ENCODE measurements around the gene LRFN5. TPM values are rescaled to one million over a fixed set of nuclear protein-coding genes. Genes with fewer than 3 reads are reported as not detected.

The LRFN5 gene
- total RNA-seq, 1 experiment from 2014 or later = 15.8 TPM

- TF ChIP-seq ERG (CRISPR knock-in tag; IDR thresholded peaks at IDR 0.05) (no peak), JUN (CRISPR knock-in tag; IDR thresholded peaks at IDR 0.05) (no peak), ZMAT4 (CRISPR knock-in tag; IDR thresholded peaks at IDR 0.05) (no peak), SMAD3 (CRISPR knock-in tag; IDR thresholded peaks at IDR 0.05; ENCODE audit: borderline replicate concordance) (no peak)
Measured at GRCh38 chr14:41891624-41892023, 284.9 kb downstream of the LRFN5 start (continued).

- TF ChIP-seq PREB (CRISPR knock-in tag; IDR thresholded peaks at IDR 0.05; ENCODE audit: borderline replicate concordance) = no peak
- no peak for TF ChIP-seq ZSCAN18 (CRISPR knock-in tag; IDR thresholded peaks at IDR 0.05)
- Mint-ChIP-seq H3K4me3 (no peak overlapping the region), H3K27me3 (ENCODE audit: low read depth) (no peaks in the 10 kb centered on the region), H3K27ac (no peak overlapping the region), H3K4me1 (no peaks in the 10 kb centered on the region), H3K9me3 (no peaks in the 10 kb centered on the region), H3K36me3 (no peaks in the 10 kb centered on the region)
- ChIA-PET CTCF (no interaction called here), POLR2A (no interaction called here)
- ATAC-seq (no peak), DNase-seq (ENCODE audit: low spot score) (no peak)
Measured at GRCh38 chr14:41899416-41899815, 292.7 kb downstream of the LRFN5 start.

GRCh38 chr14:41900644-41901043 is 294.0 kb downstream of the LRFN5 start:
- DNase-seq (ENCODE audit: low spot score) = no peak
- ATAC-seq = no peak
- Mint-ChIP-seq H3K27me3 (ENCODE audit: low read depth) (no peaks in the 10 kb centered on the region), H3K4me1 (no peaks in the 10 kb centered on the region), H3K4me3 (no peak overlapping the region), H3K27ac (no peak overlapping the region), H3K36me3 (no peaks in the 10 kb centered on the region), H3K9me3 (no peaks in the 10 kb centered on the region)
- ChIA-PET POLR2A (no interaction called here), CTCF (no interaction called here)
- no peak for TF ChIP-seq ZNF219 (CRISPR knock-in tag; IDR thresholded peaks at IDR 0.05; ENCODE audit: borderline replicate concordance)
- no peak for TF ChIP-seq ZNF416 (CRISPR knock-in tag; IDR thresholded peaks at IDR 0.05)
- no peak for TF ChIP-seq IRF1 (CRISPR knock-in tag; IDR thresholded peaks at IDR 0.05)
- no peak for TF ChIP-seq IRF2 (CRISPR knock-in tag; IDR thresholded peaks at IDR 0.05; ENCODE audit: borderline replicate concordance, low read depth)
- TF ChIP-seq NR3C1 (CRISPR knock-in tag; conservative IDR thresholded peaks at IDR 0.05; ENCODE audit: low read depth) = no peak
- no peak for TF ChIP-seq TEAD4 (CRISPR knock-in tag; IDR thresholded peaks at IDR 0.05)
- no peak for TF ChIP-seq ZNF423 (CRISPR knock-in tag; IDR thresholded peaks at IDR 0.05)
- TF ChIP-seq AFF4 (CRISPR knock-in tag; IDR thresholded peaks at IDR 0.05; ENCODE audit: borderline replicate concordance) = no peak
